Endothelial cell of hepatic sinusoid (primary cell): ENCODE measurements around the gene LINC00237.

Experiments
- in situ Hi-C: cut with HindIII; loops from 2 replicates; pipeline ENCODE4 v1.10.0; 2017; ENCODE audit warnings: low sequenced_read_pairs

The LINC00237 gene

GRCh38 chr20:21106171-21107017 lies at the start of gene LINC00237:
Gene LINC00237 (minus strand): TSS chr20:21106358.
- in situ Hi-C loops: no loop called here

DNA sequence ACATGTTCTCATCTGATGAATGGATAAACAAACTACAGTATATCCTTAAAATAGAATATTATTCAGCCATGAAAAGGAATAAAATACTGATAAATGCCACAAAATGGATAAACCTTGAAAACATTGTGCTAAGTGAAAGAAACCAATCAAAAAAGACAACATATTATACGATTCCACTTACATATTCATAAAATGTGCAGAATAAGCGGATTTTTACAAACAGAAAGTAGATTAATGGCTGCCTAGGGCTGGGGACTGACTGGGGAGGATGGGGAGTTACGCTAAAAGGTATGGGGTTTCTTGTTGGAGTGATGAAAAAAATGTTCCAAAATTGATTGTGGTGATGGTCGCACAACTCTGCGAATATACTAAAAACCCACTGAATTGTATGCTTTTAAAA lies 49.1 kb upstream of the LINC00237 start:
- in situ Hi-C loops: no loop called here

DNA sequence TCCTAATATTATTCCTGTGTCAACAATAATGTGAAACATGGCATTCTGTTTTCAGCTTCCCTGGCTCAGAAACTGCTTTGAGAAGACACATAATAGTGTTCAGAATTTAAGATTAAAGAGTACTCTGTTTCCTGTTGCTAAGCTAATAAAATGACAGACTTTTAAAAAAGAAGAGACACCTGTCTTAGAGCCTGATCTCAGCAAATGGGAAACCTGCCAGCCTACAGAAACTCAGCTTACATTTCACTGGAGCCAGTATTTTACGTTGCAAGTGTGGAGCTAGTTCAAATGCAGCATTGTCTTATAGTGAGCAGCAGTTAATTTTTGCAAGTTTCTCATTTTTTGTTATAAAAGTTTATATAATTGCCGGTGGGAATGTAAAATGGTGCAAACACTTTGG lies 48.5 kb upstream of the LINC00237 start:
- in situ Hi-C loops: no loop called here

DNA sequence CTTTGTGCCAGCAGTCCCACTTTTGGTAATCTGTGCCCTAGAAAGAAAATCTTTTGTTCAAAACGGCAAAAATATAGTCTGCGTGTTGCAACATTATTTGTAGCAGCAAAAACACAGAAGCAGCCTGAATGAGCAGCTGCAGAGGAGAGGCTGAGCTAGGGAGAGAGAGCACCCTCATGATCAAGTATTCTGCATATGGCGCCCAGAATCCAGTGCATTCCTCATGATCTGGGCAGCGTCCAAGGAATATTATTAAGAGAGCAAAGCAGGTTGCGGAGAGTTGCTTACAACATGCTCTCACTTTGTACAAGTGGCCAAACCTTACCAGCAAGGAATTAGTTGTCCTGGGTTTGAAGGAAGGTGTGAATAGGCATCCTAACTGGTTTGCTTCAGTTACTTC lies 45.6 kb upstream of the LINC00237 start:
- in situ Hi-C loops: no loop called here

DNA sequence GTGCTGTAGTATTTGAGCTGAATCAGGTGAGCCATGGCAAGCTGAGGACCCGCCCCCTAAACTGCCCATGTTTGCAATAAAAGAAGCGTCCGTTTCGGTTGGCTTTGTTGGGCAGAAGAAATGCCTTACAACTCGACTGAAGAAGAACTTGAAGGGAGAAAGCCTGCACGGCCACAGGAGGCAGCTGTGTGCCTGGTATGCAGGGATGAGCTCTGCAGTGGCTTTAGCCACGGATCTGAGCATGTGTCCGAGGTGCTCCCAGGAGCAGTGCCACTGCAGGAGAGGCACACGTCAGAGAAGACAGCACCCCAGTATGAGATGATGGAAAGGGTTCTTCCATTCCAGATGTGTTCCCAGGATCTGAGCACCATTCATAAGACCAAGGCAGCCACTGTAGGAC lies 43.2 kb upstream of the LINC00237 start:
- in situ Hi-C loops: no loop called here

- in situ Hi-C loops: no loop called here
Observed at GRCh38 chr20:21147593-21147992, 41.4 kb upstream of the LINC00237 start.

GRCh38 chr20:21146215-21146614 lies 40.1 kb upstream of the LINC00237 start:
- in situ Hi-C loops: no loop called here

GRCh38 chr20:21145424-21145823 lies 39.3 kb upstream of the LINC00237 start:
- in situ Hi-C loops: no loop called here

GRCh38 chr20:21143194-21143890 lies 37.2 kb upstream of the LINC00237 start:
- in situ Hi-C loops: no loop called here

GRCh38 chr20:21141825-21142224 lies 35.7 kb upstream of the LINC00237 start:
- in situ Hi-C loops: no loop called here

DNA sequence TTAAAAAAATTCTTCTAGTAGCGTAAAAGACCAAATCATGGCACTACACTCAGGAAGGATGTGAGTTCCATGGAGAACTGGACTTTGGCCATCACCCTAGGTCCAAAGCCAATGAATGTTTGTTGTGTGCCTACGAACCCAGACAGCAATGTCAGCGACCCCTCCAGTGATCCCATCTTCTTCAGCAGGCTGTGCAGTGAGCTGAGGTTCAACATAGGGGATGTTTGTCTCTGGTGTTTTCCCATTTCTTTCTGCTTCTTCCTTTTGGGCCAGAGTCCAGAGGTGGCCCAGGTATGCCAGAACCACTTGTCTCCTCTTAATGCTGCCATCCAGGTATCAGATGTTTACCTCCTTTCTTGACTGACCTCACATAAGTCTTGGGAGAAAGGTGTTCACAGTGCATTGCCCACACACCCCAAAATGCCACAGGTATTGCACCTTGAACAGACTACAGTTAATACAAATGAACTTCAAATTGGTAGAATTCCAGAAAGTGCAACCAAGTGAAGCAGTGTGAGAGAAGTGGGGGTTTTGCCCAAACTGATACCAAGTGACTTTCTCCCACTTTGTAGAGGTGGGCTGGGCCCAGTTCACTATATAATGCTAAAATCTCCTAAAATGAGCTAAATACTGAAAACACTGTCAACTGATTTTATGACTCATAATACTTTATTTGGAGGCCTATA lies 33.9 kb upstream of the LINC00237 start:
- in situ Hi-C loops: no loop called here

GRCh38 chr20:21137078-21137477 lies 30.9 kb upstream of the LINC00237 start:
- in situ Hi-C loops: no loop called here

GRCh38 chr20:21136015-21136732 lies 30.0 kb upstream of the LINC00237 start:
- in situ Hi-C loops: no loop called here

DNA sequence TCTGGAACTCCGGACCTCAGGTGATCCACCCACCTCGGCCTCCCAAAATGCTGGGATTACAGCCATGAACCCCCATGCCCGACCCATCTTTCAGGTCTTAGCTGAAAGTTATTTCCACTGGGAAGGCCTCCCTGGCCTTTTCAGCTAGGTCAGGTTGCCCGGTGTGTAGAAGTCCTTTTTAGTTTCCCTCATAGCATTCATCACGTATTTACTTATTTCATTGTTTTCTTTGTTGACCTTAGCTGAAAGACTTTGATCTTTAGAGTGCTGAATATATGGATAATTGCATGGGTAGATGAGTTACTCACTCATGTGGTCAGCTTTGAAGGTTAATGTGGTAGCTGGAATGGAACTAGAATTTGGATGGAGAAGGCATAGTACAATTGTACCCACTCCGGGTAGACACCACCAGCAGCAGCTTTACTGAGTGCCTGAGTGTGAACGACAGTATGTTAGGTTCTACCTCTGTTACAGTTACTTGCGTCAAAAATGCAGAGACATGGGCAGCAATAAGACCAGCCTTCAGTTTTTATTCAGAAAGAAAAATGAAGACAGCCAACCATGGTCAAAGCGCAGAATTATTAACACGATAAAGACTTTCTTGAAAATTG lies 28.8 kb upstream of the LINC00237 start:
- in situ Hi-C loops: no loop called here

- in situ Hi-C loops: no loop called here
Observed at GRCh38 chr20:21133917-21134622, 27.9 kb upstream of the LINC00237 start.

DNA sequence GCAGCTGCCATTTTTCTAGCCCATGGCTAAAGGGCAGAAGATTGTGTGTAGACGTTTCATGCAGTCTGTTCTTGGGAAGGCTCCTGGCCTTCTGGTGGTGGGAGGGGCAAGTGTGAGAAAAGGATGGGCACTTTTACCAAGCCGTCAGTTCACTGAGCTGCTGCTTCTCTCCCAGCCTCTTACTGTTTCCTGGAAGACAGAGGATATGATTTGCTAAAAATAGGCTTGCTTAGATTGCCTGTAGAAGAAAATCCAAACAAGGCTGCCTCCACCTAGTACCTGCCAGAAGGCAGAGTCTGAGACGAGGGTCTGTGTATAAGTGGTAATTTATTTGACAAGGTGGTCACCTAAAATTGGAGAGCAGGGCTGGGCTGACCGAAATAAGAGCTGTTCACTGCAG lies 27.2 kb upstream of the LINC00237 start:
- in situ Hi-C loops: no loop called here

DNA sequence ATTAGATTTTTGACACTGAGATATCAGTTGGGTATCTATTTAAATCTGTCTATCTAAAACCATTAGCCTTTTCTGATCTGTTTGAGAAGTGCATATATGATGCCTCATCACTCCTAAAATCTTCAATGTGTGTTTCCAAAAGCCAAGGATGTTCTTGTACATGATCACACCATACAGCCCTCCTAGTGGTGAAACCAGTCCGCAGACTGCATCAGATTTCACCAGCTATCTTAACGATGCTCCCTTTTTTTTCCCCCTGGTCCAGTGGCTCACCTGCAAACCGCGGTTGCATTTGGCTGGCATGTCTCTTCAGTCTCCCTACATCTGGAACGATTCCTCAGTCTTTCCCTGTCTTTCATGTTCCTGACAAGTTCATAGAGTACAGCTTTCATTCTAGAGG lies 23.7 kb upstream of the LINC00237 start:
- in situ Hi-C loops: no loop called here

DNA sequence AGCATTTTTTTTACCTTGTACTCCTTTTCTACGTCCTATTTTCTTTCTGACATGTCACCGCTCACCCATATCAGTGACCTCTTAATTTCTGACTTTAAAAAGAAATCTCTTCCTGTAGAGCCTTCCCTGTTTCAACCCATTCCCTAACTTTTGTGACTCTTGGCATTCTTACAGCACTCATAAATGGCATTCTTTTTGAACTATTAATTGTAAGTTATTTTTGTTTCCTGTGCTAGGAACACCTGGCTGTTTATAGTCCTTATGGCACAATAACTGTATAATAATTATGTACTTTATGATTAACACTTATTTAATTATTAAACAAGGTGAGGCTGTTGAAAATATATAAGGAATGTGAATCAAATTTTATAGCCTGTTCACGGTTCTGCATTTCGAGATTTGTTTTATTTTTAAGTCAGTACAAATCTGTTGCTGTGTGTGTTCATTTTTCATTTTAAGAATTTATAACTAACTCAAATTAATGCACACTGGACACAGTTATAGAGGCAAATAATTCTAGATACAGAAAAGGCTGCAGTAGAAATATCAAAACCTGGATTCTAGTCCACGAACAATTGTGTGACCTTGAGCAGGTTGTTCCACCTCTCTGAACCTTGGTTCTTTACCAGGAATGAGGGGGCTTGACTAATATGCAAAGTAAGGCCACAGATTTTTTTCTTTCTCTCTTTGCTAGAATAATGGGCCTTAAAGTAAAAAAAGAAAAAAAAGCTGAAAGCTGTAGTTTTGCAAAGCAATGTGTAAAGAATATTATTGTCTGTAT lies 21.2 kb upstream of the LINC00237 start:
- in situ Hi-C loops: no loop called here

DNA sequence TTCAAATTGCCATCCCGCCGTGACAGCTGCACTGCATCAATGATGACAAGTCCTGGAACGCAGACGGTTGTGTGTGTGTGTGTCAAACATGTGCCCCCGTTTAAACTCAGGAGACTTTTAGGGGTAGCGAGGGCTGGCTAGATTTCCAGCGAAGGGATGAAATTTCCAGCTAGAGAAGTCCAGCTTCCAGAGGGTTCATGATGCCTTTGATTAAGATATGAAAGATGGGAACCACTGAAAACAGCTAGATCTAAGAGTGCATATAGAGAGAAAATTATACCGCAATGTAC lies 20.4 kb upstream of the LINC00237 start:
- in situ Hi-C loops: no loop called here
